GM23338 (cell line): ENCODE measurements around the gene GRIP2. TPM values are rescaled to one million over a fixed set of nuclear protein-coding genes. Genes with fewer than 3 reads are reported as not detected.

Experiments used
- ATAC-seq: fragments of 200-7000 bp; cut with Tn5 transposase; 3 replicates; pipeline ENCODE4 v1.9.1; 2020
- DNase-seq: peaks from one replicate; pipeline ENCODE4 v3.0.0-alpha.2; 2015; ENCODE audit warnings: low spot score
- H2AFZ ChIP-seq: fragments of 200-600 bp; sonication (generic); 2 replicates; pipeline ENCODE4 v1.8.0; 2016; ENCODE audit warnings: antibody characterized with exemption, mild to moderate bottlenecking, moderate library complexity
- H3F3A ChIP-seq: fragments of 200-600 bp; sonication (generic); replicated peaks from 2 replicates; pipeline ENCODE4 v1.8.0; 2017; ENCODE audit warnings: antibody characterized with exemption, mixed run types, low read depth
- H3K27ac ChIP-seq: fragments of 200-600 bp; sonication (generic); 2 replicates; pipeline ENCODE4 v1.6.1; 2016; ENCODE audit warnings: low read depth
- H3K27me3 ChIP-seq: fragments of 200-600 bp; sonication (generic); 2 replicates; pipeline ENCODE4 v1.8.0; 2016; ENCODE audit warnings: mild to moderate bottlenecking, mixed run types, moderate library complexity; ENCODE audit not compliant: insufficient read depth
- H3K36me3 ChIP-seq: fragments of 200-600 bp; sonication (generic); 2 replicates; pipeline ENCODE4 v1.8.0; 2016; ENCODE audit warnings: mild to moderate bottlenecking; ENCODE audit not compliant: insufficient read depth
- H3K4me1 ChIP-seq: fragments of 200-600 bp; sonication (generic); 2 replicates; pipeline ENCODE4 v1.8.0; 2016; ENCODE audit warnings: mild to moderate bottlenecking, moderate library complexity; ENCODE audit not compliant: insufficient read depth
- H3K4me2 ChIP-seq: fragments of 200-600 bp; sonication (generic); 2 replicates; pipeline ENCODE4 v1.7.1; 2017; ENCODE audit warnings: mixed run types
- H3K4me3 ChIP-seq: fragments of 200-600 bp; sonication (generic); 2 replicates; pipeline ENCODE4 v1.6.1; 2016; ENCODE audit warnings: mixed run types
- H3K79me2 ChIP-seq: fragments of 200-600 bp; sonication (generic); replicated peaks from 2 replicates; pipeline ENCODE4 v1.8.0; 2017; ENCODE audit warnings: mild to moderate bottlenecking; ENCODE audit not compliant: insufficient read depth
- H3K9me2 ChIP-seq: fragments of 200-600 bp; sonication (generic); 2 replicates; pipeline ENCODE4 v1.8.0; 2017; ENCODE audit not compliant: insufficient read depth
- H4K20me1 ChIP-seq: fragments of 200-600 bp; sonication (generic); replicated peaks from 2 replicates; pipeline ENCODE4 v1.8.0; 2017; ENCODE audit warnings: mild to moderate bottlenecking; ENCODE audit not compliant: insufficient read depth
- H3K27ac Mint-ChIP-seq: 2 replicates; pipeline ENCODE4 v1.8.0; 2020; ENCODE audit warnings: inconsistent platforms, mild to moderate bottlenecking, moderate library complexity, mixed read lengths
- H3K27me3 Mint-ChIP-seq: 3 replicates; pipeline ENCODE4 v1.8.0; 2022; ENCODE audit warnings: low read depth, mild to moderate bottlenecking, moderate library complexity, mixed read lengths, inconsistent platforms; ENCODE audit not compliant: insufficient read depth, poor library complexity
- H3K36me3 Mint-ChIP-seq: 3 replicates; pipeline ENCODE4 v1.8.0; 2021; ENCODE audit warnings: low read depth, mild to moderate bottlenecking, inconsistent platforms, moderate library complexity, mixed read lengths
- H3K4me1 Mint-ChIP-seq: 3 replicates; pipeline ENCODE4 v1.8.0; 2020; ENCODE audit warnings: mild to moderate bottlenecking, inconsistent platforms, mixed read lengths
- H3K4me3 Mint-ChIP-seq: 3 replicates; pipeline ENCODE4 v1.8.0; 2021; ENCODE audit warnings: moderate library complexity, mild to moderate bottlenecking, inconsistent platforms, mixed read lengths
- H3K9me3 Mint-ChIP-seq: 3 replicates; pipeline ENCODE4 v1.8.0; 2020; ENCODE audit warnings: moderate library complexity, mild to moderate bottlenecking, inconsistent platforms, mixed read lengths
- CREB1 ChIP-seq: fragments of 250-450 bp; sonication (Bioruptor Pico); IDR thresholded peaks from 2 replicates; pipeline ENCODE4 v1.5.0; 2020; ENCODE audit warnings: low read depth, mild to moderate bottlenecking, moderate library complexity
- ETS1 ChIP-seq: IDR thresholded peaks from 2 replicates; pipeline ENCODE4 v1.6.1; 2016; ENCODE audit warnings: antibody characterized with exemption
- EZH2 ChIP-seq: fragments of 200-600 bp; sonication (generic); IDR thresholded peaks from one replicate; pipeline ENCODE4 v1.8.0; 2017; ENCODE audit warnings: antibody characterized with exemption, mild to moderate bottlenecking, low read depth; ENCODE audit not compliant: unreplicated experiment
- EZH2phosphoT487 ChIP-seq: fragments of 200-600 bp; sonication (generic); IDR thresholded peaks from one replicate; pipeline ENCODE4 v1.8.1; 2018; ENCODE audit warnings: antibody characterized with exemption; ENCODE audit not compliant: unreplicated experiment
- JUNB ChIP-seq: IDR thresholded peaks from one replicate; pipeline ENCODE4 v1.6.1; 2016; ENCODE audit warnings: antibody characterized with exemption; ENCODE audit not compliant: unreplicated experiment
- NANOG ChIP-seq: IDR thresholded peaks from 2 replicates; pipeline ENCODE4 v1.6.1; 2016; ENCODE audit warnings: antibody characterized with exemption, borderline replicate concordance
- POLR2AphosphoS5 ChIP-seq: IDR thresholded peaks from 2 replicates; pipeline ENCODE4 v1.6.1; 2016; ENCODE audit warnings: antibody characterized with exemption, low read depth
- STAT1 ChIP-seq: IDR thresholded peaks from one replicate; pipeline ENCODE4 v1.6.1; 2016; ENCODE audit warnings: antibody characterized with exemption; ENCODE audit not compliant: unreplicated experiment
- ZNF114 ChIP-seq: fragments of 250-450 bp; sonication (Bioruptor Pico); IDR thresholded peaks from 2 replicates; pipeline ENCODE4 v1.5.0; 2020; ENCODE audit warnings: mild to moderate bottlenecking, moderate library complexity
- ZNF331 ChIP-seq: fragments of 250-450 bp; sonication (Bioruptor Pico); IDR thresholded peaks from 2 replicates; pipeline ENCODE4 v1.5.0; 2020; ENCODE audit warnings: low read depth, mild to moderate bottlenecking, moderate library complexity
- ZNF462 ChIP-seq: fragments of 250-450 bp; sonication (Bioruptor Pico); IDR thresholded peaks from 2 replicates; pipeline ENCODE4 v1.5.0; 2020; ENCODE audit warnings: mild to moderate bottlenecking, moderate library complexity
- polyA plus RNA-seq: library from polyadenylated mRNA; unstranded; fragments of >200 nt; fragmentation: Nextera tagmentation; extraction: Ambion mirVana; gene quantifications from 2 replicates; pipeline ENCODE4 v1.2.1, GENCODE V29; 2016
- total RNA-seq: library from RNA; depleted of rRNA; stranded (reverse); fragments of >200 nt; shearing (Covaris generic); gene quantifications from 2 replicates; pipeline ENCODE4 v1.2.3, GENCODE V29; 2014
- TF ChIP-seq, protein P1 (sequence below), 2 experiments: fragments of 200-600 bp in 1 of 2; sonication (generic) in 1 of 2; conservative IDR thresholded peaks; 2 replicates each; pipeline versions ENCODE4 v1.5.1 to v1.6.1; 2016 to 2017; ENCODE audit warnings: antibody characterized with exemption in 2 of 2, low read depth in 2 of 2, mild to moderate bottlenecking in 2 of 2, moderate library complexity in 1 of 2
- TF ChIP-seq, protein P2 (sequence below): IDR thresholded peaks from one replicate; pipeline ENCODE4 v1.6.1; 2018; ENCODE audit warnings: antibody characterized with exemption; ENCODE audit not compliant: unreplicated experiment

The GRIP2 gene
- total and polyA plus RNA-seq, 2 experiments from 2014 or later: 3.6 to 5.8 TPM

DNA sequence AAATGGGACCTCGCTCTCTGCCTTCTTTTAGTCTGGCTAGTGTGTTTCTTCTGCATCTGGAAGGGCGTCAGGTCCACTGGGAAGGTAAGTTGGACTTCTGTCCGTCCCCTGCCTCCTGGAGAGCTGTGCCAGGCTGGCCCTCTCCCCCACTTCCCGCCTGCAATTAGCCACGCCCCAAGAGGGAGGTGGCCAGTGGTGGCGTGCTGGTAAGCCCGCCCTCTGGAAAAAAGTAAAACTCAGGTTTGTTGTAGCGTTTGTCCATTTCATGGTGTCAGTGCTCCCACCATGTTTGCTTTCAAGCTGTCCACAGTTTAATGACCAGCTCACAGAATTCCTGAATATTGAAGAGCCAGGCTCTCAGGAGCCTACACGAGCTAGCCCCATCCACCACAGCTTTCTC is 82.1 kb downstream of the GRIP2 start:
- Mint-ChIP-seq H3K27ac (peak overlapping the region; percentile 85), H3K36me3 (peaks cover 55% of the 10 kb centered on the region), H3K9me3 (no peaks in the 10 kb centered on the region), H3K4me1 (peaks cover 13% of the 10 kb centered on the region), H3K4me3 (no peak overlapping the region), H3K27me3 (peaks cover 23% of the 10 kb centered on the region)
- ATAC-seq (peak; percentile 83), DNase-seq (peak; percentile 66)
- H3K27ac ChIP-seq: peak overlapping the region; percentile 83; the same call in 1 of the 2 replicates
- no peak for TF ChIP-seq EZH2
- no peak for TF ChIP-seq ZNF114 (CRISPR knock-in tag)
- no peak for TF ChIP-seq CREB1 (CRISPR knock-in tag)
- TF ChIP-seq STAT1: no peak
- TF ChIP-seq EZH2phosphoT487: no peak
- TF ChIP-seq, protein P1, sequence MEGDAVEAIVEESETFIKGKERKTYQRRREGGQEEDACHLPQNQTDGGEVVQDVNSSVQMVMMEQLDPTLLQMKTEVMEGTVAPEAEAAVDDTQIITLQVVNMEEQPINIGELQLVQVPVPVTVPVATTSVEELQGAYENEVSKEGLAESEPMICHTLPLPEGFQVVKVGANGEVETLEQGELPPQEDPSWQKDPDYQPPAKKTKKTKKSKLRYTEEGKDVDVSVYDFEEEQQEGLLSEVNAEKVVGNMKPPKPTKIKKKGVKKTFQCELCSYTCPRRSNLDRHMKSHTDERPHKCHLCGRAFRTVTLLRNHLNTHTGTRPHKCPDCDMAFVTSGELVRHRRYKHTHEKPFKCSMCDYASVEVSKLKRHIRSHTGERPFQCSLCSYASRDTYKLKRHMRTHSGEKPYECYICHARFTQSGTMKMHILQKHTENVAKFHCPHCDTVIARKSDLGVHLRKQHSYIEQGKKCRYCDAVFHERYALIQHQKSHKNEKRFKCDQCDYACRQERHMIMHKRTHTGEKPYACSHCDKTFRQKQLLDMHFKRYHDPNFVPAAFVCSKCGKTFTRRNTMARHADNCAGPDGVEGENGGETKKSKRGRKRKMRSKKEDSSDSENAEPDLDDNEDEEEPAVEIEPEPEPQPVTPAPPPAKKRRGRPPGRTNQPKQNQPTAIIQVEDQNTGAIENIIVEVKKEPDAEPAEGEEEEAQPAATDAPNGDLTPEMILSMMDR (conservative IDR thresholded peaks at IDR 0.05; ENCODE audit: low read depth in 2 of 2): no peak
- no peak for TF ChIP-seq JUNB
- no peak for TF ChIP-seq NANOG
- TF ChIP-seq, protein P2, sequence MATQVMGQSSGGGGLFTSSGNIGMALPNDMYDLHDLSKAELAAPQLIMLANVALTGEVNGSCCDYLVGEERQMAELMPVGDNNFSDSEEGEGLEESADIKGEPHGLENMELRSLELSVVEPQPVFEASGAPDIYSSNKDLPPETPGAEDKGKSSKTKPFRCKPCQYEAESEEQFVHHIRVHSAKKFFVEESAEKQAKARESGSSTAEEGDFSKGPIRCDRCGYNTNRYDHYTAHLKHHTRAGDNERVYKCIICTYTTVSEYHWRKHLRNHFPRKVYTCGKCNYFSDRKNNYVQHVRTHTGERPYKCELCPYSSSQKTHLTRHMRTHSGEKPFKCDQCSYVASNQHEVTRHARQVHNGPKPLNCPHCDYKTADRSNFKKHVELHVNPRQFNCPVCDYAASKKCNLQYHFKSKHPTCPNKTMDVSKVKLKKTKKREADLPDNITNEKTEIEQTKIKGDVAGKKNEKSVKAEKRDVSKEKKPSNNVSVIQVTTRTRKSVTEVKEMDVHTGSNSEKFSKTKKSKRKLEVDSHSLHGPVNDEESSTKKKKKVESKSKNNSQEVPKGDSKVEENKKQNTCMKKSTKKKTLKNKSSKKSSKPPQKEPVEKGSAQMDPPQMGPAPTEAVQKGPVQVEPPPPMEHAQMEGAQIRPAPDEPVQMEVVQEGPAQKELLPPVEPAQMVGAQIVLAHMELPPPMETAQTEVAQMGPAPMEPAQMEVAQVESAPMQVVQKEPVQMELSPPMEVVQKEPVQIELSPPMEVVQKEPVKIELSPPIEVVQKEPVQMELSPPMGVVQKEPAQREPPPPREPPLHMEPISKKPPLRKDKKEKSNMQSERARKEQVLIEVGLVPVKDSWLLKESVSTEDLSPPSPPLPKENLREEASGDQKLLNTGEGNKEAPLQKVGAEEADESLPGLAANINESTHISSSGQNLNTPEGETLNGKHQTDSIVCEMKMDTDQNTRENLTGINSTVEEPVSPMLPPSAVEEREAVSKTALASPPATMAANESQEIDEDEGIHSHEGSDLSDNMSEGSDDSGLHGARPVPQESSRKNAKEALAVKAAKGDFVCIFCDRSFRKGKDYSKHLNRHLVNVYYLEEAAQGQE: no peak
- no peak for TF ChIP-seq POLR2AphosphoS5
- no peak for TF ChIP-seq ETS1
- TF ChIP-seq ZNF331: no peak
- TF ChIP-seq ZNF462 (CRISPR knock-in tag): no peak
- no peak overlapping the region for H2AFZ ChIP-seq
- H3K4me1 ChIP-seq: peaks cover 10% of the 10 kb centered on the region
- no peak overlapping the region for H3K4me2 ChIP-seq
- H4K20me1 ChIP-seq: peaks cover 15% of the 10 kb centered on the region
- H3F3A ChIP-seq: 0 out of 2 replicates have a peak, but pooled peaks cover 9% of the 10 kb centered on the region
- peaks cover 34% of the 10 kb centered on the region for H3K36me3 ChIP-seq
- no peak overlapping the region for H3K4me3 ChIP-seq
- H3K27me3 ChIP-seq: no peaks in the 10 kb centered on the region
- H3K79me2 ChIP-seq: no peaks in the 10 kb centered on the region
- no peaks in the 10 kb centered on the region for H3K9me2 ChIP-seq
